GM12878 (cell line): ENCODE data around the gene GPR158.

Source experiments
- BRCA1 ChIP-seq: IDR thresholded peaks from 2 replicates; pipeline ENCODE4 v1.6.1; 2011; ENCODE audit warnings: low read depth, low read length, improper control_type of control experiment
- EP300 ChIP-seq, 2 experiments: fragments of 150-350 bp in 1 of 2; IDR thresholded peaks; 2 replicates each; pipeline ENCODE4 v1.6.1; 2011 to 2012; ENCODE audit warnings: low read depth in 2 of 2, low read length in 2 of 2, borderline replicate concordance in 1 of 2, improper control_type of control experiment in 1 of 2, inconsistent platforms in 1 of 2; ENCODE audit not compliant: control insufficient read depth in 1 of 2
- NFYB ChIP-seq: IDR thresholded peaks from 2 replicates; pipeline ENCODE4 v1.6.1; 2011; ENCODE audit warnings: low read depth, mild to moderate bottlenecking, low read length, improper control_type of control experiment, moderate library complexity; ENCODE audit not compliant: insufficient read depth
- NRF1 ChIP-seq: conservative IDR thresholded peaks from 2 replicates; pipeline ENCODE4 v1.6.1; 2011; ENCODE audit warnings: mild to moderate bottlenecking, low read depth, low read length, improper control_type of control experiment
- PML ChIP-seq: IDR thresholded peaks from 2 replicates; pipeline ENCODE4 v1.6.1; 2012; ENCODE audit warnings: low read length, inconsistent platforms
- POLR2A ChIP-seq: IDR thresholded peaks from 2 replicates; pipeline ENCODE4 v1.6.1; 2011; ENCODE audit warnings: low read depth, mild to moderate bottlenecking, low read length
- SRF ChIP-seq, 2 experiments: IDR thresholded peaks; 2 replicates each; pipeline ENCODE4 v1.6.1; 2011; ENCODE audit warnings: low read depth in 2 of 2, low read length in 2 of 2, mild to moderate bottlenecking in 1 of 2, moderate library complexity in 1 of 2
- ZBED1 ChIP-seq: IDR thresholded peaks from 2 replicates; pipeline ENCODE4 v1.6.1; 2016; ENCODE audit warnings: borderline replicate concordance
- TF ChIP-seq, protein P1 (sequence below), 3 experiments: IDR thresholded peaks in 2 of 3; conservative IDR thresholded peaks in 1 of 3; 2 replicates each; pipeline ENCODE4 v1.5.1; 2011; ENCODE audit warnings: low read depth in 3 of 3, low read length in 3 of 3, mild to moderate bottlenecking in 3 of 3, control low read depth in 2 of 3, moderate library complexity in 2 of 3, inconsistent platforms in 1 of 3, mixed read lengths in 1 of 3; ENCODE audit not compliant: control insufficient read depth in 2 of 3, insufficient read depth in 1 of 3; ENCODE audit errors: extremely low read depth in 1 of 3
- TF ChIP-seq, protein P2 (sequence below): IDR thresholded peaks from 2 replicates; pipeline ENCODE4 v1.6.1; 2012; ENCODE audit warnings: mild to moderate bottlenecking, low read depth, low read length
- TF ChIP-seq, protein P3 (sequence below): fragments of 450-650 bp; formaldehyde crosslinking; IDR thresholded peaks from 2 replicates; pipeline ENCODE4 v1.4.0; 2022; ENCODE audit warnings: mild to moderate bottlenecking, moderate library complexity

DNA sequence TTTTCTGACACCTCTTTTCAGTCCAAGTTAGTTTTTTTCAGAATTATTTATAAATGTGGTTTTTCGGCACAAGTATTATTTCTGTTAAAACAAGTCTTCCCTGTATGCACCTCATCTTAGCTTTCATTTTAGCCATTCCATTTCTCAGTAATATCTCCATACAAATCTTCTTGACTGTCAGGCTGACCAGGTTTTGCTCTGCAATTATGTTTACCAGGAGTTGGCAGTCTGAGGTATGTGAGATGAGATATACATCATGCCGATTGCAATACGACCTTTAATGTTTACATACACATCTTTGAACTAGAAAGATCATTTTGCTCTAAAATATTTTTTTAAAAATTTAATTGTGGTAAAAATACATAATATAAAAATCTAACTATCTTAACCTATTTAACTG, 209.8 kb downstream of the GPR158 start:
- TF ChIP-seq BRCA1 (no peak), ZBED1 (no peak), PML (no peak), SRF (IDR thresholded peaks at IDR 0.05; ENCODE audit: low read depth in 2 of 2, low read length in 2 of 2) (no peak), EP300 (IDR thresholded peaks at IDR 0.05; ENCODE audit: borderline replicate concordance in 1 of 2, control insufficient read depth in 1 of 2, low read depth in 2 of 2, low read length in 2 of 2) (no peak), NRF1 (no peak), POLR2A (no peak), NFYB (no peak)
- TF ChIP-seq, protein P1, sequence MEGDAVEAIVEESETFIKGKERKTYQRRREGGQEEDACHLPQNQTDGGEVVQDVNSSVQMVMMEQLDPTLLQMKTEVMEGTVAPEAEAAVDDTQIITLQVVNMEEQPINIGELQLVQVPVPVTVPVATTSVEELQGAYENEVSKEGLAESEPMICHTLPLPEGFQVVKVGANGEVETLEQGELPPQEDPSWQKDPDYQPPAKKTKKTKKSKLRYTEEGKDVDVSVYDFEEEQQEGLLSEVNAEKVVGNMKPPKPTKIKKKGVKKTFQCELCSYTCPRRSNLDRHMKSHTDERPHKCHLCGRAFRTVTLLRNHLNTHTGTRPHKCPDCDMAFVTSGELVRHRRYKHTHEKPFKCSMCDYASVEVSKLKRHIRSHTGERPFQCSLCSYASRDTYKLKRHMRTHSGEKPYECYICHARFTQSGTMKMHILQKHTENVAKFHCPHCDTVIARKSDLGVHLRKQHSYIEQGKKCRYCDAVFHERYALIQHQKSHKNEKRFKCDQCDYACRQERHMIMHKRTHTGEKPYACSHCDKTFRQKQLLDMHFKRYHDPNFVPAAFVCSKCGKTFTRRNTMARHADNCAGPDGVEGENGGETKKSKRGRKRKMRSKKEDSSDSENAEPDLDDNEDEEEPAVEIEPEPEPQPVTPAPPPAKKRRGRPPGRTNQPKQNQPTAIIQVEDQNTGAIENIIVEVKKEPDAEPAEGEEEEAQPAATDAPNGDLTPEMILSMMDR (IDR thresholded peaks at IDR 0.05 in 2 of 3, conservative IDR thresholded peaks at IDR 0.05 in 1 of 3; ENCODE audit: control insufficient read depth in 2 of 3, extremely low read depth in 1 of 3, insufficient read depth in 1 of 3, low read depth in 3 of 3, low read length in 3 of 3), result no peak
- TF ChIP-seq, protein P2, sequence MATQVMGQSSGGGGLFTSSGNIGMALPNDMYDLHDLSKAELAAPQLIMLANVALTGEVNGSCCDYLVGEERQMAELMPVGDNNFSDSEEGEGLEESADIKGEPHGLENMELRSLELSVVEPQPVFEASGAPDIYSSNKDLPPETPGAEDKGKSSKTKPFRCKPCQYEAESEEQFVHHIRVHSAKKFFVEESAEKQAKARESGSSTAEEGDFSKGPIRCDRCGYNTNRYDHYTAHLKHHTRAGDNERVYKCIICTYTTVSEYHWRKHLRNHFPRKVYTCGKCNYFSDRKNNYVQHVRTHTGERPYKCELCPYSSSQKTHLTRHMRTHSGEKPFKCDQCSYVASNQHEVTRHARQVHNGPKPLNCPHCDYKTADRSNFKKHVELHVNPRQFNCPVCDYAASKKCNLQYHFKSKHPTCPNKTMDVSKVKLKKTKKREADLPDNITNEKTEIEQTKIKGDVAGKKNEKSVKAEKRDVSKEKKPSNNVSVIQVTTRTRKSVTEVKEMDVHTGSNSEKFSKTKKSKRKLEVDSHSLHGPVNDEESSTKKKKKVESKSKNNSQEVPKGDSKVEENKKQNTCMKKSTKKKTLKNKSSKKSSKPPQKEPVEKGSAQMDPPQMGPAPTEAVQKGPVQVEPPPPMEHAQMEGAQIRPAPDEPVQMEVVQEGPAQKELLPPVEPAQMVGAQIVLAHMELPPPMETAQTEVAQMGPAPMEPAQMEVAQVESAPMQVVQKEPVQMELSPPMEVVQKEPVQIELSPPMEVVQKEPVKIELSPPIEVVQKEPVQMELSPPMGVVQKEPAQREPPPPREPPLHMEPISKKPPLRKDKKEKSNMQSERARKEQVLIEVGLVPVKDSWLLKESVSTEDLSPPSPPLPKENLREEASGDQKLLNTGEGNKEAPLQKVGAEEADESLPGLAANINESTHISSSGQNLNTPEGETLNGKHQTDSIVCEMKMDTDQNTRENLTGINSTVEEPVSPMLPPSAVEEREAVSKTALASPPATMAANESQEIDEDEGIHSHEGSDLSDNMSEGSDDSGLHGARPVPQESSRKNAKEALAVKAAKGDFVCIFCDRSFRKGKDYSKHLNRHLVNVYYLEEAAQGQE, result no peak
- TF ChIP-seq, protein P3, sequence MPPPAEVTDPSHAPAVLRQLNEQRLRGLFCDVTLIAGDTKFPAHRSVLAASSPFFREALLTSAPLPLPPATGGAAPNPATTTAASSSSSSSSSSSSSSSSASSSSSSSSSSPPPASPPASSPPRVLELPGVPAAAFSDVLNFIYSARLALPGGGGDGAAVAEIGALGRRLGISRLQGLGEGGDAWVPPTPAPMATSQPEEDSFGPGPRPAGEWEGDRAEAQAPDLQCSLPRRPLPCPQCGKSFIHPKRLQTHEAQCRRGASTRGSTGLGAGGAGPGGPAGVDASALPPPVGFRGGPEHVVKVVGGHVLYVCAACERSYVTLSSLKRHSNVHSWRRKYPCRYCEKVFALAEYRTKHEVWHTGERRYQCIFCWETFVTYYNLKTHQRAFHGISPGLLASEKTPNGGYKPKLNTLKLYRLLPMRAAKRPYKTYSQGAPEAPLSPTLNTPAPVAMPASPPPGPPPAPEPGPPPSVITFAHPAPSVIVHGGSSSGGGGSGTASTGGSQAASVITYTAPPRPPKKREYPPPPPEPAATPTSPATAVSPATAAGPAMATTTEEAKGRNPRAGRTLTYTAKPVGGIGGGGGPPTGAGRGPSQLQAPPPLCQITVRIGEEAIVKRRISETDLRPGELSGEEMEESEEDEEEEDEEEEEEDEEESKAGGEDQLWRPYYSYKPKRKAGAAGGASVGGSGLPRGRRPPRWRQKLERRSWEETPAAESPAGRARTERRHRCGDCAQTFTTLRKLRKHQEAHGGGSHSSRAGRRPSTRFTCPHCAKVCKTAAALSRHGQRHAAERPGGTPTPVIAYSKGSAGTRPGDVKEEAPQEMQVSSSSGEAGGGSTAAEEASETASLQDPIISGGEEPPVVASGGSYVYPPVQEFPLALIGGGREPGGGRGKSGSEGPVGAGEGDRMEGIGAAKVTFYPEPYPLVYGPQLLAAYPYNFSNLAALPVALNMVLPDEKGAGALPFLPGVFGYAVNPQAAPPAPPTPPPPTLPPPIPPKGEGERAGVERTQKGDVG (CRISPR knock-in tag), result no peak
